Measurements from ENCODE around the gene PNMA8A.

Gene PNMA8A

GRCh38 chr19:46493236-46494145 lies 22.1 kb upstream of the PNMA8A start:
- no peak for TF ChIP-seq CTCF (IDR thresholded peaks at IDR 0.05; ENCODE audit: low read depth, low read length, missing control alignments)
- no peak for DNase-seq (ENCODE audit: extremely low read depth, low read depth)
- H3K4me3 ChIP-seq (replicated peaks; ENCODE audit: low read depth, low read length) = no peak overlapping the region

GRCh38 chr19:46492841-46493235 lies 21.5 kb upstream of the PNMA8A start:
- H3K4me3 ChIP-seq (replicated peaks; ENCODE audit: low read depth, low read length) = no peak overlapping the region
- no peak for DNase-seq (ENCODE audit: extremely low read depth, low read depth)
- no peak for TF ChIP-seq CTCF (IDR thresholded peaks at IDR 0.05; ENCODE audit: low read depth, low read length, missing control alignments)

- no peak for TF ChIP-seq CTCF (IDR thresholded peaks at IDR 0.05; ENCODE audit: low read depth, low read length, missing control alignments)
- H3K4me3 ChIP-seq (replicated peaks; ENCODE audit: low read depth, low read length) = no peak overlapping the region
- no peak for DNase-seq (ENCODE audit: extremely low read depth, low read depth)
Measured at GRCh38 chr19:46491975-46492682, 20.8 kb upstream of the PNMA8A start.

- DNase-seq (ENCODE audit: extremely low read depth, low read depth) = no peak
- no peak for TF ChIP-seq CTCF (IDR thresholded peaks at IDR 0.05; ENCODE audit: low read depth, low read length, missing control alignments)
- no peak overlapping the region for H3K4me3 ChIP-seq (replicated peaks; ENCODE audit: low read depth, low read length)
Measured at GRCh38 chr19:46490774-46491173, 19.4 kb upstream of the PNMA8A start.

- DNase-seq (ENCODE audit: extremely low read depth, low read depth) = no peak
- peak; percentile 28 for TF ChIP-seq CTCF (IDR thresholded peaks at IDR 0.05; ENCODE audit: low read depth, low read length, missing control alignments)
- H3K4me3 ChIP-seq (replicated peaks; ENCODE audit: low read depth, low read length) = no peak overlapping the region
Measured at GRCh38 chr19:46489445-46490272, 18.3 kb upstream of the PNMA8A start.

GRCh38 chr19:46488551-46488950 lies 17.2 kb upstream of the PNMA8A start:
- TF ChIP-seq CTCF (IDR thresholded peaks at IDR 0.05; ENCODE audit: low read depth, low read length, missing control alignments) = no peak
- DNase-seq (ENCODE audit: extremely low read depth, low read depth) = no peak
- H3K4me3 ChIP-seq (replicated peaks; ENCODE audit: low read depth, low read length) = no peak overlapping the region

Data from HFF-Myc (cell line).